Stomach smooth muscle (tissue), 2 donors: ENCODE results near the gene MALAT1.
"Not testable (repeated sequence)": the region's sequence is repeated elsewhere in the genome, so short reads cannot be mapped to it uniquely, and the experiment has no call there.

Source experiments
- H3K27ac ChIP-seq: one replicate; pipeline ENCODE4 v1.7.0; 2013; ENCODE audit warnings: mild to moderate bottlenecking, low read length, inconsistent platforms
- H3K27me3 ChIP-seq, 2 donors: one replicate each; pipeline ENCODE4 v1.7.0; 2013; ENCODE audit warnings: low read length in 2 of 2; ENCODE audit not compliant: insufficient read depth in 2 of 2, control insufficient read depth in 1 of 2
- H3K36me3 ChIP-seq, 2 donors: one replicate each; pipeline ENCODE4 v1.7.0; 2013; ENCODE audit warnings: low read length in 2 of 2; ENCODE audit not compliant: control insufficient read depth in 2 of 2, insufficient read depth in 2 of 2
- H3K4me1 ChIP-seq: one replicate; pipeline ENCODE4 v1.7.0; 2013; ENCODE audit warnings: low read length; ENCODE audit not compliant: control insufficient read depth, insufficient read depth
- H3K4me3 ChIP-seq, 2 donors: one replicate each; pipeline ENCODE4 v1.7.0; 2013; ENCODE audit warnings: low read length in 2 of 2
- H3K9ac ChIP-seq, 2 donors: one replicate each; pipeline ENCODE4 v1.7.0; 2013; ENCODE audit warnings: low read length in 2 of 2, mild to moderate bottlenecking in 1 of 2
- H3K9me3 ChIP-seq, 2 donors: one replicate each; pipeline ENCODE4 v1.7.0; 2013; ENCODE audit warnings: low read length in 2 of 2; ENCODE audit not compliant: control insufficient read depth in 2 of 2
- donor health status: healthy.
- donor health status: Pancreatic carcinoma.

MALAT1 gene

GRCh38 chr11:65498977-65499712, at the start of gene MALAT1:
TSS of gene MALAT1 (plus strand) at chr11:65499045.
- H3K9me3 ChIP-seq: no peaks in the 10 kb centered on the region
- peaks cover 28 to 40% of the 10 kb centered on the region in 2 donors for H3K36me3 ChIP-seq
- peak within 1 kb of the TSS; percentile 100 for H3K27ac ChIP-seq
- H3K27me3 ChIP-seq: no peaks in the 10 kb centered on the region
- H3K4me1 ChIP-seq: peaks cover 35% of the 10 kb centered on the region
- peak within 1 kb of the TSS; percentile 91 to 97 for H3K4me3 ChIP-seq
- H3K9ac ChIP-seq: peak within 1 kb of the TSS; percentile 98 to 99

- not testable (repeated sequence) for H3K9ac ChIP-seq, H3K27me3 ChIP-seq, H3K9me3 ChIP-seq, H3K27ac ChIP-seq, H3K4me3 ChIP-seq, H3K36me3 ChIP-seq
- H3K4me1 ChIP-seq: peaks cover 12% of the 10 kb centered on the region
These were observed 47.5 kb upstream of the MALAT1 start for GRCh38 chr11:65451301-65451700.

- not testable (repeated sequence) for H3K9me3 ChIP-seq, H3K27me3 ChIP-seq, H3K36me3 ChIP-seq, H3K9ac ChIP-seq, H3K27ac ChIP-seq, H3K4me3 ChIP-seq
- H3K4me1 ChIP-seq: peaks cover 12% of the 10 kb centered on the region
These were observed 46.6 kb upstream of the MALAT1 start for GRCh38 chr11:65452259-65452658.

GRCh38 chr11:65452806-65453490, 45.9 kb upstream of the MALAT1 start:
- Histone ChIP-seq H3K9me3 (no peaks in the 10 kb centered on the region), H3K27me3 (no peaks in the 10 kb centered on the region), H3K27ac (no peak overlapping the region), H3K9ac (no peak overlapping the region), H3K4me3 (no peak overlapping the region), H3K36me3 (no peaks in the 10 kb centered on the region), H3K4me1 (peaks cover 12% of the 10 kb centered on the region)

- Histone ChIP-seq H3K4me3 (peak overlapping the region; percentile 81 to 82), H3K9me3 (no peaks in the 10 kb centered on the region), H3K27me3 (no peaks in the 10 kb centered on the region), H3K9ac (peak overlapping the region in 1 of 2 donors; percentile 83), H3K4me1 (peaks cover 12% of the 10 kb centered on the region), H3K36me3 (no peaks in the 10 kb centered on the region), H3K27ac (peak overlapping the region; percentile 76)
These were observed 44.5 kb upstream of the MALAT1 start for GRCh38 chr11:65454311-65454695.

- no peaks in the 10 kb centered on the region for H3K9me3 ChIP-seq
- H3K36me3 ChIP-seq: no peaks in the 10 kb centered on the region
- H3K4me1 ChIP-seq: peaks cover 12% of the 10 kb centered on the region
- H3K27me3 ChIP-seq: no peaks in the 10 kb centered on the region
- H3K27ac ChIP-seq: peak overlapping the region; percentile 76
- peak overlapping the region; percentile 81 to 82 for H3K4me3 ChIP-seq
- peak overlapping the region; percentile 81 to 83 for H3K9ac ChIP-seq
These were observed 44.0 kb upstream of the MALAT1 start for GRCh38 chr11:65454696-65455456.

GRCh38 chr11:65456418-65456817, 42.4 kb upstream of the MALAT1 start:
- no peaks in the 10 kb centered on the region for H3K9me3 ChIP-seq
- no peak overlapping the region for H3K4me3 ChIP-seq
- H3K27ac ChIP-seq: no peak overlapping the region
- H3K4me1 ChIP-seq: peaks cover 12% of the 10 kb centered on the region
- H3K27me3 ChIP-seq: no peaks in the 10 kb centered on the region
- H3K9ac ChIP-seq: no peak overlapping the region
- no peaks in the 10 kb centered on the region for H3K36me3 ChIP-seq

- Histone ChIP-seq H3K9ac (no peak overlapping the region), H3K27ac (no peak overlapping the region), H3K4me1 (peaks cover 9% of the 10 kb centered on the region), H3K9me3 (no peaks in the 10 kb centered on the region), H3K27me3 (no peaks in the 10 kb centered on the region), H3K36me3 (no peaks in the 10 kb centered on the region), H3K4me3 (no peak overlapping the region)
These were observed 39.3 kb upstream of the MALAT1 start for GRCh38 chr11:65459552-65459951.

- H3K36me3 ChIP-seq, H3K4me3 ChIP-seq, H3K27ac ChIP-seq, H3K9ac ChIP-seq, H3K4me1 ChIP-seq, H3K27me3 ChIP-seq, H3K9me3 ChIP-seq: not testable (repeated sequence)
These were observed 33.4 kb upstream of the MALAT1 start for GRCh38 chr11:65465471-65465870.

- H3K9ac ChIP-seq, H3K27ac ChIP-seq, H3K9me3 ChIP-seq, H3K36me3 ChIP-seq, H3K27me3 ChIP-seq, H3K4me3 ChIP-seq: not testable (repeated sequence)
- H3K4me1 ChIP-seq: peaks cover 13% of the 10 kb centered on the region
These were observed 31.5 kb upstream of the MALAT1 start for GRCh38 chr11:65467306-65467705.
